Fibroblast of lung (primary cell): ENCODE results near the gene SIRT5. TPM values are rescaled to one million over a fixed set of nuclear protein-coding genes. Genes with fewer than 3 reads are reported as not detected.

Experiments
- DNase-seq, 2 donors: peaks; one replicate each; pipeline versions ENCODE4 v3.0.0 to v3.0.0-alpha.2; 2010; ENCODE audit warnings: low read depth in 2 of 2
- H2AFZ ChIP-seq: 2 replicates; pipeline ENCODE4 v1.5.1; 2012; ENCODE audit warnings: low read length, control low read depth, inconsistent platforms
- H3K27ac ChIP-seq: 2 replicates; pipeline ENCODE4 v1.5.1; 2011; ENCODE audit warnings: low read length, control low read depth; ENCODE audit not compliant: insufficient read depth
- H3K27me3 ChIP-seq: 2 replicates; pipeline ENCODE4 v1.5.1; 2011; ENCODE audit warnings: mild to moderate bottlenecking, low read length; ENCODE audit not compliant: control insufficient read depth, insufficient read depth
- H3K36me3 ChIP-seq: 2 replicates; pipeline ENCODE4 v1.5.1; 2011; ENCODE audit warnings: low read length; ENCODE audit not compliant: control insufficient read depth, insufficient read depth
- H3K4me1 ChIP-seq: 2 replicates; pipeline ENCODE4 v1.5.1; 2011; ENCODE audit warnings: low read length; ENCODE audit not compliant: control insufficient read depth, insufficient read depth; ENCODE audit errors: extremely low read depth
- H3K4me2 ChIP-seq: 2 replicates; pipeline ENCODE4 v1.5.1; 2011; ENCODE audit warnings: low read length, control low read depth; ENCODE audit not compliant: insufficient read depth; ENCODE audit errors: extremely low read depth
- H3K4me3 ChIP-seq, 4 experiments: fragments of 200-600 bp in 1 of 4; sonication (generic) in 1 of 4; replicated peaks in 1 of 4; 2 replicates each; pipeline ENCODE4 v1.5.1; 2011 to 2016; ENCODE audit warnings: low read length in 4 of 4, low read depth in 3 of 4, mild to moderate bottlenecking in 3 of 4, control low read depth in 2 of 4, inconsistent platforms in 1 of 4, mixed read lengths in 1 of 4; ENCODE audit not compliant: insufficient read depth in 1 of 4; ENCODE audit errors: control extremely low read depth in 1 of 4
- H3K79me2 ChIP-seq: 2 replicates; pipeline ENCODE4 v1.5.1; 2012; ENCODE audit warnings: mild to moderate bottlenecking, low read length, inconsistent platforms; ENCODE audit not compliant: control insufficient read depth, insufficient read depth
- H3K9ac ChIP-seq: 2 replicates; pipeline ENCODE4 v1.5.1; 2011; ENCODE audit warnings: mild to moderate bottlenecking, low read length, control low read depth; ENCODE audit not compliant: insufficient read depth
- H3K9me3 ChIP-seq: 2 replicates; pipeline ENCODE4 v1.5.1; 2012; ENCODE audit warnings: low read depth, low read length; ENCODE audit not compliant: control insufficient read depth, insufficient read depth
- H4K20me1 ChIP-seq: 2 replicates; pipeline ENCODE4 v1.5.1; 2011; ENCODE audit warnings: low read length; ENCODE audit not compliant: control insufficient read depth, insufficient read depth; ENCODE audit errors: extremely low read depth
- CTCF ChIP-seq, 2 donors: IDR thresholded peaks in 1 of 2; conservative IDR thresholded peaks in 1 of 2; 1 replicate in 1 of 2; 2 replicates in 1 of 2; pipeline ENCODE4 v1.5.1; 2011 to 2012; ENCODE audit warnings: low read length in 2 of 2, control low read depth in 1 of 2, inconsistent platforms in 1 of 2, low read depth in 1 of 2, mild to moderate bottlenecking in 1 of 2
- EZH2 ChIP-seq: IDR thresholded peaks from 2 replicates; pipeline ENCODE4 v1.5.1; 2012; ENCODE audit warnings: low read length, control low read depth, mild to moderate bottlenecking; ENCODE audit errors: missing control alignments
- polyA plus RNA-seq, 2 donors: library from polyadenylated mRNA; depleted of rRNA in 1 of 2; stranded (reverse) in 1 of 2; unstranded in 1 of 2; fragments of >200 nt; gene quantifications; 2 replicates each; pipeline ENCODE4 v1.2.1, GENCODE V29; 2011 to 2012; ENCODE audit warnings: missing spikeins in 1 of 2
- total RNA-seq: library from RNA; depleted of rRNA; stranded (reverse); fragments of >200 nt; gene quantifications from 2 replicates; pipeline ENCODE4 v1.2.1, GENCODE V29; 2014

Gene SIRT5
- total and polyA plus RNA-seq, 2 donors (not counting 1 experiment from before 2014, with no cell fraction given): 4.4 to 13.5 TPM

- Histone ChIP-seq H3K4me3 (no peak overlapping the region), H3K4me1 (no peaks in the 10 kb centered on the region), H2AFZ (no peak overlapping the region), H3K4me2 (no peak overlapping the region), H3K36me3 (no peaks in the 10 kb centered on the region), H3K79me2 (no peaks in the 10 kb centered on the region), H3K9me3 (no peaks in the 10 kb centered on the region), H3K9ac (no peak overlapping the region), H3K27me3 (no peaks in the 10 kb centered on the region), H4K20me1 (no peaks in the 10 kb centered on the region), H3K27ac (no peak overlapping the region)
- DNase-seq: no peak
- TF ChIP-seq CTCF (conservative IDR thresholded peaks at IDR 0.05 in 1 of 2, IDR thresholded peaks at IDR 0.05 in 1 of 2; ENCODE audit: low read depth in 1 of 2, low read length in 2 of 2): no peak
- TF ChIP-seq EZH2: no peak
Observed at GRCh38 chr6:13635948-13636658, 61.7 kb downstream of the SIRT5 start.

DNA sequence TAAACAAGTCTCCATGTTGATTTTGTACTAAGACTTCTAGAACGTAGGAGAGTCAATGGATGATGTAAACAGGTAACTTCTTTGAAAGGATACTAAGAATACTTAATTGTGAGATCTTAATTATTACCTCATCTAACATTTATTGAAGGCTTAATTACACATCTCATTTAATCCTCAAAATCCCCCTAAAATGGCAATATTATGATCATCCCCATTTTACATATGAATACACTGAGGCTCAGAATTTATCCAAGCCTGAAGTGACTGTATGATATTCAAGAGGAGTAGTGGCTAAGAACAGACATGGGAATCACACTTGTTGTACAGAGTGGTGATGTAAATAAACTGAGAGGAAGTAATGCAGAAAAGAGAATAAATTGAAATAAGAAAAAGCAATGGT is 63.6 kb downstream of the SIRT5 start:
- Histone ChIP-seq H3K27me3 (no peaks in the 10 kb centered on the region), H3K79me2 (no peaks in the 10 kb centered on the region), H4K20me1 (no peaks in the 10 kb centered on the region), H3K27ac (no peak overlapping the region), H3K9ac (no peak overlapping the region), H3K9me3 (no peaks in the 10 kb centered on the region), H3K4me2 (no peak overlapping the region), H3K4me3 (no peak overlapping the region), H3K36me3 (no peaks in the 10 kb centered on the region), H2AFZ (no peak overlapping the region), H3K4me1 (no peaks in the 10 kb centered on the region)
- TF ChIP-seq EZH2 (no peak), CTCF (conservative IDR thresholded peaks at IDR 0.05 in 1 of 2, IDR thresholded peaks at IDR 0.05 in 1 of 2; ENCODE audit: low read depth in 1 of 2, low read length in 2 of 2) (no peak)
- DNase-seq: no peak

DNA sequence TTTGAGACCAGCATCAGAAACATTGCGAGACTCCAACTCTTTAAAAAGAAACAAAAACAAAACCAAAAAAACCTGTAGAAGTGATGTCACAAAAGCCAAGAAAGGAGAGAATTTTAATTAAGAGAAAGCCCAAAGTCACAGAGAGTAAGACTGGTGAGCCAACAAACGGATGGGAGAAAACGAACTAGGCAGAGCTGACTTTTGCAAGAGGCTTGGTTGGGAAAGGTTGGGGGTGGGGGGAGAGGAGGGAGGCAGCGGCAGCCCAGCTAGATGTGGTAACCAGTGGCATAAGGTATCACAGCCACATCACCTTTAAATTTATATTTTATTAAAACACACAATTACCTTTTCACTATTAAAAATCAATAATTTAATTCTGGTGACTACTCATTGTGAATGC is 64.2 kb downstream of the SIRT5 start:
- H3K9me3 ChIP-seq: no peaks in the 10 kb centered on the region
- TF ChIP-seq EZH2 (no peak), CTCF (conservative IDR thresholded peaks at IDR 0.05 in 1 of 2, IDR thresholded peaks at IDR 0.05 in 1 of 2; ENCODE audit: low read depth in 1 of 2, low read length in 2 of 2) (no peak)
- DNase-seq: no peak

More for the DNA sequence above, 64.2 kb downstream of the SIRT5 start:
- Histone ChIP-seq H3K79me2 (no peaks in the 10 kb centered on the region), H3K9ac (no peak overlapping the region), H2AFZ (no peak overlapping the region), H3K4me3 (no peak overlapping the region), H3K27ac (no peak overlapping the region), H3K4me1 (no peaks in the 10 kb centered on the region), H3K4me2 (no peak overlapping the region), H4K20me1 (no peaks in the 10 kb centered on the region), H3K36me3 (no peaks in the 10 kb centered on the region), H3K27me3 (no peaks in the 10 kb centered on the region)
